ENCODE measurements around the gene SNX14.

Gene SNX14

DNA sequence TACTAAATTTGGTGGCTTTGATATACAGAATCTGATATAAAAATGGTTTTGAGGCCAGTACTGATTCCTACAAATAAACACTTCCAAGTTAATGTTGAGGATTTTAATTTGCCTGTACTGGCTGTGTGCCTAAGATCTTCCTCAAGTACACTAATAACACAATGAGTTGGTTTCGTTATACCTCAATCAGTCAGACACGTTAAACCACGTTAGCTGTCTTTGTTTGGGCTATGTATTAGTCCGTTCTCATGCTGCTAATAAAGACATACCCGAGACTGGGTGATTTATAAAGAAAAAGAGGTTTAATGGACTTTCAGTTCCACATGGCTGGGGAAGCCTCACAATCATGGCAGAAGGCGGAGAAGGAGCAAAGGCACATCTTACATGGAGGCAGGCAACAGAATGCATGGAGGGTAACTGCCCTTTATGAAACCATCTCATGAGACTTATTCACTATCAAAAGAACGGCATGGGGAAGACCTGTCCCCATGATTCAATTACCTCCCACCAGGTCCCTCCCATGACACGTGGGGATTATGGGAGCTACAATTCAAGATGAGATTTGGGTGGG is 97.6 kb downstream of the SNX14 start:
- peaks cover 34% of the 10 kb centered on the region for H3K4me1 ChIP-seq (ENCODE audit: insufficient read depth, poor library complexity, severe bottlenecking)
- H3K36me3 ChIP-seq (ENCODE audit: low read depth), result no peaks in the 10 kb centered on the region; the same call in 1 of the 2 replicates
- DNase-seq (ENCODE audit: low spot score) (no peak), ATAC-seq (ENCODE audit: low read depth) (no peak)
- H3K4me3 ChIP-seq (ENCODE audit: severe bottlenecking), result no peak overlapping the region
- peaks cover 3% of the 10 kb centered on the region for H3K9me3 ChIP-seq (ENCODE audit: severe bottlenecking)
- peak overlapping the region; percentile 60 for H3K27ac ChIP-seq (ENCODE audit: poor library complexity, severe bottlenecking)
- H3K27me3 ChIP-seq (ENCODE audit: insufficient read depth, poor library complexity, severe bottlenecking), result no peaks in the 10 kb centered on the region
- TF ChIP-seq, protein P1, sequence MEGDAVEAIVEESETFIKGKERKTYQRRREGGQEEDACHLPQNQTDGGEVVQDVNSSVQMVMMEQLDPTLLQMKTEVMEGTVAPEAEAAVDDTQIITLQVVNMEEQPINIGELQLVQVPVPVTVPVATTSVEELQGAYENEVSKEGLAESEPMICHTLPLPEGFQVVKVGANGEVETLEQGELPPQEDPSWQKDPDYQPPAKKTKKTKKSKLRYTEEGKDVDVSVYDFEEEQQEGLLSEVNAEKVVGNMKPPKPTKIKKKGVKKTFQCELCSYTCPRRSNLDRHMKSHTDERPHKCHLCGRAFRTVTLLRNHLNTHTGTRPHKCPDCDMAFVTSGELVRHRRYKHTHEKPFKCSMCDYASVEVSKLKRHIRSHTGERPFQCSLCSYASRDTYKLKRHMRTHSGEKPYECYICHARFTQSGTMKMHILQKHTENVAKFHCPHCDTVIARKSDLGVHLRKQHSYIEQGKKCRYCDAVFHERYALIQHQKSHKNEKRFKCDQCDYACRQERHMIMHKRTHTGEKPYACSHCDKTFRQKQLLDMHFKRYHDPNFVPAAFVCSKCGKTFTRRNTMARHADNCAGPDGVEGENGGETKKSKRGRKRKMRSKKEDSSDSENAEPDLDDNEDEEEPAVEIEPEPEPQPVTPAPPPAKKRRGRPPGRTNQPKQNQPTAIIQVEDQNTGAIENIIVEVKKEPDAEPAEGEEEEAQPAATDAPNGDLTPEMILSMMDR (IDR thresholded peaks at IDR 0.05; ENCODE audit: poor library complexity, severe bottlenecking), result no peak

DNA sequence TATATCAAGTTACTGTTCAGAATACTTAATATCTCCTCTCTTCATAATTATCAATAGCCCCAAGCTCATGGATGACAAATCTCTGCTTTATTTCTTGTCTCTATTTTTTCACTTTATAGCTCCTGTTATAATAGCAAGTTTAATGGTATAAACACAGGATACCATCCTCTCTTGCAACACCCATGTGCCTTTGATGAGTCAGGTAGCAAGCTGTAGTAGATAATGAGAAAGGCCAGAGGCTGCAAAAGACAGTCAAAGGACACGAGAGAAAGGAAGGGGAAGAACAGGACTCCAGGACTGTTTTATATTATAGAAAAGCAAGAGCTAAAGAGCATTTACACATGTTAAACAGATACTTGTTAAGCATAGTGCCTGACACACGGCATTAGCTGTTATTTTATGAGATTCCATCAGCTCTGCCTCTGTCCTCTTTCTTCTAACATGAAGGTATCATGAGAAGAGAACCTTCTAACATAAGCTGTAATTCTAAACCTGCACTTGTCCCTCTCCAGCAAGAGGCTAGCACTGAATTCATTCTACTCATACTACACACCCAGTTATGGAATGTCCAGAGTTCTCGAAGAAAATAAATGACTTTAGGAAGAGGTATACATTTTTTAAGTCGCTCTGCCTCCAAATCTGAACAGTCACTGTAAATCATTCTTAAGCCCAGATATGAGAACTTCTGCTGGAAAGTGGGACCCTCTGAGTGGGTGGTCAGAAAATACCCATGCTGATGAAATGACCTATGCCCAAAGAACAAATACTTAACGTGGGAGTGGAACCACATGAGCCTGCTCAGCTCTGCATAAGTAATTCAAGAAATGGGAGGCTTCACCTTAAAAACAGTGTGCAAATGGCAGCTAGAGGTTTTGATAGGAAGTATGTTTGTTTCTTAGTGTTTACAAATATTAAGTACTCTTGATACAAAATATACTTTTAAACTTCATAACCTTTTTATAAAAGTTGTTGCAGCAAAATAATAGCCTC is 98.8 kb downstream of the SNX14 start:
- TF ChIP-seq, protein P1 (IDR thresholded peaks at IDR 0.05; ENCODE audit: poor library complexity, severe bottlenecking), result no peak
- Histone ChIP-seq H3K27ac (ENCODE audit: poor library complexity, severe bottlenecking) (peak overlapping the region; percentile 60), H3K27me3 (ENCODE audit: insufficient read depth, poor library complexity, severe bottlenecking) (no peaks in the 10 kb centered on the region), H3K4me1 (ENCODE audit: insufficient read depth, poor library complexity, severe bottlenecking) (peaks cover 43% of the 10 kb centered on the region), H3K9me3 (ENCODE audit: severe bottlenecking) (peaks cover 3% of the 10 kb centered on the region), H3K36me3 (ENCODE audit: low read depth) (peaks cover 4% of the 10 kb centered on the region), H3K4me3 (ENCODE audit: severe bottlenecking) (no peak overlapping the region)
- DNase-seq (ENCODE audit: low spot score), result no peak
- peak; percentile 59 for ATAC-seq (ENCODE audit: low read depth)

DNA sequence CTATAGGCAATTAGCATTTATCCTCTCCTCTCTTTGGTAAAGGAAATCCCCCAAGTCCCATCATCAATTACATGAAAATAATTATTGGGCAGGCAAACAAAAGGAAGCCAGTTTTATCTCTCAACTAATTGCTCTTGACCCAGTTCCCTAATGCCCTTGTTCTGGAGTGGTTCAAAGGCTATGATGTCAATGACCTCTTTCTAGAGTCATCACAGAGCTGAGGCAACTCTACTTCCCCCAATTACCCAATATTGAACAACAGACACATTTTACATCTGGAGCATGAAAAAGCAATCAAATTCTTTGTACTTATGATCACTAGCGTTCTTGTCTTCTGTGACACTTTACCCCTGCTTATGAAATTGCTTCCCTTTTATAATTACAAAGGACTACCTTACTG is 100.3 kb downstream of the SNX14 start:
- no peak for DNase-seq (ENCODE audit: low spot score)
- TF ChIP-seq, protein P1 (IDR thresholded peaks at IDR 0.05; ENCODE audit: poor library complexity, severe bottlenecking), result no peak

DNA sequence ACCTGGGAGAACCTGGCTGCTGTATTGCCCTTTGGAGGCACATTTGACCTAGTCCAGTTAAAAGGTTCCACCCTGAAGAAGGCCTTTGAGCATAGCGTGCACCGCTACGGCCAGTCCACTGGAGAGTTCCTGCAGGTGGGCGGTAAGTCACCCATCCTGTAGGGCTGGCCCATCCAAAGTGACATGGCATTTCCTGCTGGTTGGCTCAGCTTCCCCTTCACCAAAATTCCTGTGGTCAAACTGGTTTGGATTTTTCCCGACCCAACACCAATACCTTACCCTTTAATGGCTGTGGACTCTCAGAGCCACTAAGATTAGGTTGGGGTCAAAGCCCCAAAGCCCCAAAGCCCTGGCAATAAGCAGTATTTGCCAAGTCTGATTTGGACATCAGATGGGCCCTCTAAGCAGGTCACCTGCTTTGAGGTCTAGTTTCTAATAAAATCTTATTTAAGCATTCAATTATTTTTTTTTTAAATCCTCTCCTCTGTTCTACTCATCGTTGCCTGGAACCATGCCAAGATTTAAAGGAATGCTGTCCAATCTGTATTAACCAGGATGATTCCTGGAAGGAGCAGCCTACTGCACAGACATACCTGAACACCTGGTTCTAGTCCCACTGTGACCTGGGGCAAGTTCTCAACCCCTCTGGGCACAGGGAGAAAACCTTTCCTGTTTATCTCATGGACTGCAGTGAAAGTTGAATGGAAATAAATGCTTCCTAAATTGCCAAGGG is 103.0 kb downstream of the SNX14 start:
- TF ChIP-seq, protein P1 (IDR thresholded peaks at IDR 0.05; ENCODE audit: poor library complexity, severe bottlenecking), result no peak

More for the DNA sequence above, 100.3 kb downstream of the SNX14 start:
- Histone ChIP-seq H3K36me3 (ENCODE audit: low read depth) (peaks cover 10% of the 10 kb centered on the region), H3K27me3 (ENCODE audit: insufficient read depth, poor library complexity, severe bottlenecking) (no peaks in the 10 kb centered on the region), H3K27ac (ENCODE audit: poor library complexity, severe bottlenecking) (no peak overlapping the region), H3K4me3 (ENCODE audit: severe bottlenecking) (no peak overlapping the region), H3K4me1 (ENCODE audit: insufficient read depth, poor library complexity, severe bottlenecking) (peaks cover 32% of the 10 kb centered on the region), H3K9me3 (ENCODE audit: severe bottlenecking) (peaks cover 3% of the 10 kb centered on the region)
- ATAC-seq (ENCODE audit: low read depth), result no peak

More for the DNA sequence above, 103.0 kb downstream of the SNX14 start:
- Histone ChIP-seq H3K4me3 (ENCODE audit: severe bottlenecking) (no peak overlapping the region), H3K27me3 (ENCODE audit: insufficient read depth, poor library complexity, severe bottlenecking) (no peaks in the 10 kb centered on the region), H3K36me3 (ENCODE audit: low read depth) (peaks cover 10% of the 10 kb centered on the region), H3K4me1 (ENCODE audit: insufficient read depth, poor library complexity, severe bottlenecking) (peaks cover 29% of the 10 kb centered on the region), H3K9me3 (ENCODE audit: severe bottlenecking) (no peaks in the 10 kb centered on the region), H3K27ac (ENCODE audit: poor library complexity, severe bottlenecking) (peak overlapping the region; percentile 55)
- peak; percentile 62 for ATAC-seq (ENCODE audit: low read depth)
- DNase-seq (ENCODE audit: low spot score), result no peak

Data from RWPE2 (cell line).